WTC11 (cell line): Measurements from ENCODE around the gene PICK1.

Source experiments
- ESRRA ChIP-seq: sonication (generic); formaldehyde crosslinking; IDR thresholded peaks from 2 replicates; pipeline ENCODE4 v1.8.1; 2022; ENCODE audit warnings: mild to moderate bottlenecking, missing genetic modification reagents, borderline replicate concordance
- NFYB ChIP-seq: sonication (generic); formaldehyde crosslinking; conservative IDR thresholded peaks from 2 replicates; pipeline ENCODE4 v1.8.0; 2022; ENCODE audit warnings: low read depth, missing genetic modification reagents
- TF ChIP-seq, protein P1 (sequence below): fragments of 200-600 bp; IDR thresholded peaks from 2 replicates; pipeline ENCODE4 v1.8.0; 2022; ENCODE audit warnings: antibody characterized with exemption
- TF ChIP-seq, protein P2 (sequence below): sonication (generic); formaldehyde crosslinking; IDR thresholded peaks from 2 replicates; pipeline ENCODE4 v1.8.0; 2022; ENCODE audit warnings: mild to moderate bottlenecking, missing genetic modification reagents

DNA sequence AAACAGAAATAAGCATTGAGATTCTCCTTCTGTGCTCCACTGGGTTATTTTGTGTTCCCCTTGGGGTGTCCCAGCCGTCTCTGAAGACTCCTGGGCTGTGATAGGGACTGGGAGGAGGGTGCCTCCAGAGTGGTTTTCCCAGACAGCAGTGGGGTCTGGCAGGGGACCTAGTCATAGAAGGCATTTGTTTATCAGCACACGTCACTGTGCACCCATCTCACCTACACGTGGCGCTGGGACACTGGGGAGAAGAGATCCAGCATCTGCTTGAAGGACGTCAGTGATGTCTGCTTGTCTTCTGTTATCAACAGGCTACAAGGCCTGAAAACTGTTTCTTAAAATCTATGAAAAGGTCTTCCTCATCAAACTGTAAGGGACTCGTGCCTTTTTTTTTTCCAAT lies 34.2 kb upstream of the PICK1 start:
- no peak for TF ChIP-seq NFYB (CRISPR knock-in tag)
- TF ChIP-seq, protein P1, sequence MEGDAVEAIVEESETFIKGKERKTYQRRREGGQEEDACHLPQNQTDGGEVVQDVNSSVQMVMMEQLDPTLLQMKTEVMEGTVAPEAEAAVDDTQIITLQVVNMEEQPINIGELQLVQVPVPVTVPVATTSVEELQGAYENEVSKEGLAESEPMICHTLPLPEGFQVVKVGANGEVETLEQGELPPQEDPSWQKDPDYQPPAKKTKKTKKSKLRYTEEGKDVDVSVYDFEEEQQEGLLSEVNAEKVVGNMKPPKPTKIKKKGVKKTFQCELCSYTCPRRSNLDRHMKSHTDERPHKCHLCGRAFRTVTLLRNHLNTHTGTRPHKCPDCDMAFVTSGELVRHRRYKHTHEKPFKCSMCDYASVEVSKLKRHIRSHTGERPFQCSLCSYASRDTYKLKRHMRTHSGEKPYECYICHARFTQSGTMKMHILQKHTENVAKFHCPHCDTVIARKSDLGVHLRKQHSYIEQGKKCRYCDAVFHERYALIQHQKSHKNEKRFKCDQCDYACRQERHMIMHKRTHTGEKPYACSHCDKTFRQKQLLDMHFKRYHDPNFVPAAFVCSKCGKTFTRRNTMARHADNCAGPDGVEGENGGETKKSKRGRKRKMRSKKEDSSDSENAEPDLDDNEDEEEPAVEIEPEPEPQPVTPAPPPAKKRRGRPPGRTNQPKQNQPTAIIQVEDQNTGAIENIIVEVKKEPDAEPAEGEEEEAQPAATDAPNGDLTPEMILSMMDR = no peak
- no peak for TF ChIP-seq ESRRA (CRISPR knock-in tag)
- TF ChIP-seq, protein P2, sequence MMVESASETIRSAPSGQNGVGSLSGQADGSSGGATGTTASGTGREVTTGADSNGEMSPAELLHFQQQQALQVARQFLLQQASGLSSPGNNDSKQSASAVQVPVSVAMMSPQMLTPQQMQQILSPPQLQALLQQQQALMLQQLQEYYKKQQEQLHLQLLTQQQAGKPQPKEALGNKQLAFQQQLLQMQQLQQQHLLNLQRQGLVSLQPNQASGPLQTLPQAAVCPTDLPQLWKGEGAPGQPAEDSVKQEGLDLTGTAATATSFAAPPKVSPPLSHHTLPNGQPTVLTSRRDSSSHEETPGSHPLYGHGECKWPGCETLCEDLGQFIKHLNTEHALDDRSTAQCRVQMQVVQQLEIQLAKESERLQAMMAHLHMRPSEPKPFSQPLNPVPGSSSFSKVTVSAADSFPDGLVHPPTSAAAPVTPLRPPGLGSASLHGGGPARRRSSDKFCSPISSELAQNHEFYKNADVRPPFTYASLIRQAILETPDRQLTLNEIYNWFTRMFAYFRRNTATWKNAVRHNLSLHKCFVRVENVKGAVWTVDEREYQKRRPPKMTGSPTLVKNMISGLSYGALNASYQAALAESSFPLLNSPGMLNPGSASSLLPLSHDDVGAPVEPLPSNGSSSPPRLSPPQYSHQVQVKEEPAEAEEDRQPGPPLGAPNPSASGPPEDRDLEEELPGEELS = no peak
